T-helper 1 cell (primary cell): Measurements from ENCODE around the gene PIP5KL1.
"Not testable (repeated sequence)": the region's sequence is repeated elsewhere in the genome, so short reads cannot be mapped to it uniquely, and the experiment has no call there.

Source experiments
- DNase-seq, 5 donors: peaks; one replicate each; pipeline ENCODE4 v3.0.0-alpha.2; 2012 to 2020

The PIP5KL1 gene

GRCh38 chr9:127892831-127893230 lies 37.7 kb downstream of the PIP5KL1 start:
- no peak for DNase-seq

DNA sequence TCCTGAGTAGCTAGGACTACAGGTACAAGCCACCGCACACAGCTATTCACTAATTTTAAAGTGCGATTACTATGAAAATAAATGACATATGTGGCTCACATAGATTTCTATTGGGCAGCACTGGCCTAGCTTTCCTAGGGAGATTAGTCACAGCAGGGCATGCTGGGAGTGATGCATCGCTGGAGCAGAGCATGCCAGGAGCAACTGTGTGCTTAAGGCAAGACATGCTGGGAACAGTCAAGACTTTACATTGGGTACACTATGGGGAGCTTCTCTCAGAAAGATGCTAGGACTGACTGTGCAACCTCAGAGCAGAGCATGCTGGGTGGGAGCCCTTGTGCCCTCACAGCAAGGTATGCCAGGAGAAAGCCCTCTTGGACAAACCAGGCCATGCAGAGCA lies 40.5 kb downstream of the PIP5KL1 start:
- no peak for DNase-seq

DNA sequence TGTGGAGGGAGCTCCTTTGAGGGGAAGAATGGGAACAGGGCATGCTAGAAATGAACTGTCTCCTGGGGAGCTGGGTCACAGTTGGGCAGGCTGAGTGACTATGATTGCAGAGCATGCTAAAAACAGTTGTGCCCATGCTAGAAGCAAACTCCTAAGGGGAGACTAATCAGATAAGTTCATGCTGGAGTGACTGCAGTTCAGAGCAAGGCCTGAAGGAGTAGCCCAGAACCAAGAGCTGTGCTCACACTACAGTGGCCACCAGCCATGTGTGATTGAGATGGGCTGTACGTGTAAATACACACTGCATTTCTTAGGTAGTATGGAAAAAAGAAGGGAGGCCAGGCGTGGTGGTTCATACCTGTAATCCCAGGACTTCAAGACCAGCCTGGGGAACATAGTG lies 42.8 kb downstream of the PIP5KL1 start:
- no peak for DNase-seq

DNA sequence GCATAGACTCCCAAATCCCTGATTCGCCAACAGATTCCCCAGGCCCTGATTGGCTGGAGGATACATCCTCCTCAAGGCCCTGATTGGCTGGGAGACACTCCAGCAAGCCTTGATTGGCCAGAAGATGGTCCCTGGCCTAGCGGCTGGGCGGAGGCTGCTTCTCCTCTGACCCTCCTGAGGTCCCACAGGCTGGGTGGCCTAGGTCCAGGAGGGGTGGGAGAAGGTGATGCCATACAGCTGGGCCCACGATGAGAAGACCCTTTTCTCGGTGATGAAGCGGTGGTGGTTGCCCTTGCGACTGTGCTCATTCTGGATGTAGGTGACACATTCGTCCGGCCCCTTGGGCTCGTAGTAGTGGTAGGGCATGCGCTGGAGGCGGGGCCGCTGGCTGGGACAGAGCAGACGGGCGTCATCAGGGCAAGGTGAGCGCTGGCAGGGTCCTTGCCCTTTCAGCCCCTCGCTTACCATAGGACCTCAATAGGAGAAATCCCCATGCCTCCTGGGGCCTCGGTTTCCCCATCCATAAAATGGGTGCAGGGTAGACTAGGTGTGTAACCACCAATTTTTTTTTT lies 44.1 kb downstream of the PIP5KL1 start:
- DNase-seq = no peak

DNA sequence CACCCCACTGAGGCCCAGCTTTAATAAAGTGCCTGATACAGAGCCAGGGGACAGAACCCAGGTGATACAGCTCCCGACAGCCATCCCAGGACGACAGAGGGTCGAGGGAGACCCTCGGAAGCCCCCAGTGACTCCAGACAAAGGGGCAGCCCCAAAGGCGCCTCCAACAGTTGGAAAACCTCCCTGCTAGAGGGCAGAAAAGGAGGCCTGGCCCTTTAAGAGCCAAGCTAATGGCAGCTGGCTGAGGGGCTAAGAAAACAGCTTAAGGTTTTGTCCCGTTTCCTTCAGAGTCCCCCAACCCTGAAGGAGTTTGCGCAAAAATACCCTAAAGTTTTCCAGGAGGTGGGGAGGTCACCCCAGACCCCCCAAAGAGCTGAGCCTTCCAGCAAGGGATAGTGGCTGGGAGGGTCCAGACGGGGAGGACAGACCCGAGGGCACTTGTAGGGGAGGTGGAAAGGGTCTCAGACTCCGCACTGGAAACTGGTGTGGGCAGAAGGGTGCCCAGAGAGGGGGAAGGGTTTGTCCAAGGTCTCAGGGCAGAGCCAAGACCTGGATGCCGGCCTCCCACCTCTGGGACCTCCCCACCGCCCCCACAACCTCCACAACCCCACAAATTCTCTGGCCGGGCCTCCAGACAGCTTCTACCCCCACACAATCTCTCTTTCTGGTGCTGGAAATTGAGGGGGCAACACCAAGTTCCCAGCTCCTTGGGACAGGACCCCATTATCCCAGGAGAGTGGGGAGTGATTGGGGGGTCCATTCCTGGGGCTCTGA lies 44.9 kb downstream of the PIP5KL1 start:
- no peak for DNase-seq

GRCh38 chr9:127884976-127885490 lies 45.5 kb downstream of the PIP5KL1 start:
- no peak for DNase-seq

- no peak for DNase-seq
These were observed 46.1 kb downstream of the PIP5KL1 start for GRCh38 chr9:127884427-127884911.

- DNase-seq = no peak
These were observed 46.6 kb downstream of the PIP5KL1 start for GRCh38 chr9:127883959-127884358.

- DNase-seq = not testable (repeated sequence)
These were observed 48.9 kb downstream of the PIP5KL1 start for GRCh38 chr9:127881715-127882114.

DNA sequence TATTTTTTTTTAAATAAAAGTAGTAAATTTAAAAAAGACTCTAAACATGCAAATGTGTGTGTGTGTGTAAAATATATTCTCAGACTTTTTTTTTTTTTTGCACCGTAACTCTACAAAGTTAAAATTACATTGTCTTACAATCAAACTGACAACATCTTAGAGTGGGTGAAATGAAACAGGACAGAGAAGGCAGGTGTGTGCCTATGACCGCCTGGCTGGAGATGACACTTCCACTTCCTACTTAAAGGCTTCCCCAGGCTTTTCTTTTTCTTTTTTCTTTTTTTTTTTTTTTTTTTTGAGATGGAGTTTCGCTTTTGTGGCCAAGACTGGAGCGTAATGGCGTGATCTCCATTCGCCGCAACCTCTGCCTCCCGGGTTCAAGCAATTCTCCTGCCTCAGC lies 50.4 kb downstream of the PIP5KL1 start:
- no peak for DNase-seq

DNA sequence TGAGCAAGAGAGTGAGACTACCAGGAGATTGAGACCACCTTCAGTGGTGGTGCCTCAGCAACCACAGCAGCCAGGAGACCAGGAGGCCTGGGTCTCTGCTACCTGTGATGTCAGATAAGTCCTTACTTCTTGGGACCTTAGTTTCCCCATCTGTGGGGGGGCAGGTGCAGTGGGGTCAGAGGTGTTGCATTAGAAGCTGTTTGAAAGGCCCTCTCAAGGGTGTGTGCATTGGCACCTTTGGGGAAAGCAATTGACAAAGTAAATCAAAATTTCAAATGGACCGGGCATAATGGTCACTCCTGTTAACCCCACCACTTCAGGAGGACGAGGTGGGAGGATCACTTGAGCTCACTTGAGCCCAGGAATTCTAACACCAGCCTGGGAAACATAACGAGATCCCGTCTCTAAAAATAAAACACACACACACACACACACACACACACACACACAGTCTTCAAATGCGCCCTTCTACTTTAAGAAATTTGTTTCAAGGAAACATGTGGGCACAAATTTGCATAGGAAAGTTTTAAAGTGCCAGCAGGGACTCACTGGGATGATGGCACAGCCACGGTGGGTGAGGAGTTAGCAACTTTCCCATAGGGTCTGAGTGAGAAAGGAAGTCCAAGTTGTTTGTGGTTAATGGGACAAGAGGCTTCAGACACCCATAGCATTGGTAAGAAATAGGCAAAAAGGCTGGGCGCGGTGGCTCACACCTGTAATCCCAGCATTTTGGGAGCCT lies 51.8 kb downstream of the PIP5KL1 start:
- no peak for DNase-seq

DNA sequence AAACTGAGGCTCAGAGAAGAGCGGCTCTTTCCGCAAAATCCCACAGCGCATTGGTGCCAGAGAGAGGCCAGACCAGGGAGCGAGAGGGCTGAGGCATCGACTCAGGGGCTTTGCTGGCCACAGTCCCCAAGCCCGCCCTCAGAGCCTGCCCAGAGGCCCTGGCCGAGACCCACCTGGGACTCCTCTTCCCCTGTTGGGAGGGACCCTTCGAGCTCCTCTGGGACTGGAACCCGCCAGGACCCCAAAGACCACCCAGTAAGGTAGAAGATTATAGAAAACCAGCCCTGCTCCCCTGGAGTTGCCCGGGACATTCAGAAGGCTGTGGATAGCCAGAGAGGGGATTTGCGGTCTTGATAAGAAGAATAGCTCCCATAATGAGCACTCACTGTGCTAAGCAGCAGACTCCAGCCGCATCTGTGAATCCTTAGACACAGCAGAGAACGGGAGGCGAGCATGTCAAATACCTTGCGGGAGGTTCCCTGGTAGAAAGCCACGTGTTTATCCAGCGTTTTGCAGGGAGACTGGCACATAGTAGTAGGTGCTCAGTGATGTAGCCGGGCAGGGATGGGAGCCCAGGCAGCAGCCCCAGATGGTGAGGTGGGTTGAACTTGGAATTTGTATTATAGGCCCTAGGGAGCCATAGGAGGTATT lies 52.5 kb downstream of the PIP5KL1 start:
- DNase-seq = no peak

DNA sequence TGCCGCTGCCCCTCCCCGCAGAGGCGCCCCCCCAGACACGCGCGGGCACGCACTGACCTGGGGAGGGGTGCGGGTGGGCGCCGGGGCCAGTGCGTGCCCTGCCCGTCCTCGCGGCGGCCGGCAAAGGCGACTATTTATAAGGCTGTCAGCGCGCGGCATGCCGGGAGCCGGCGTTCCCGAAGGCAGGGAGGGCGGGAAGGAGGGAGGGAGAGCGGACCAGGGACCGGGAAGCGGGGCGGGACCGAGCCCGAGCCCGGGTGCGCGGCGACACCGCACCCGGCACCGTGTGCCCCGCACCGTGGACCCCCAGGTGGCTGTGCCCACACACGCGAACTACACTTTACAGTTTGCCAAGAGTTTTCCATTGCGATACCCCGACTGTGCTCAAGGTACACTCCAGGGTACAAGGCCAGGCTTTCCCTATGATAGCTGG lies 53.0 kb downstream of the PIP5KL1 start, which contains the start of gene AK1:
AK1 (minus strand) TSS at position 110 of the 433 bp plus-strand sequence. CDS start 3,058 bp downstream, outside the sequence.
- DNase-seq = no peak

- DNase-seq = no peak
These were observed 53.6 kb downstream of the PIP5KL1 start for GRCh38 chr9:127876764-127877562.

GRCh38 chr9:127876026-127876763 lies 54.4 kb downstream of the PIP5KL1 start:
- no peak for DNase-seq

- DNase-seq = no peak
These were observed 55.1 kb downstream of the PIP5KL1 start for GRCh38 chr9:127875306-127875966.

GRCh38 chr9:127874301-127875221 lies 56.0 kb downstream of the PIP5KL1 start:
- DNase-seq = no peak

DNA sequence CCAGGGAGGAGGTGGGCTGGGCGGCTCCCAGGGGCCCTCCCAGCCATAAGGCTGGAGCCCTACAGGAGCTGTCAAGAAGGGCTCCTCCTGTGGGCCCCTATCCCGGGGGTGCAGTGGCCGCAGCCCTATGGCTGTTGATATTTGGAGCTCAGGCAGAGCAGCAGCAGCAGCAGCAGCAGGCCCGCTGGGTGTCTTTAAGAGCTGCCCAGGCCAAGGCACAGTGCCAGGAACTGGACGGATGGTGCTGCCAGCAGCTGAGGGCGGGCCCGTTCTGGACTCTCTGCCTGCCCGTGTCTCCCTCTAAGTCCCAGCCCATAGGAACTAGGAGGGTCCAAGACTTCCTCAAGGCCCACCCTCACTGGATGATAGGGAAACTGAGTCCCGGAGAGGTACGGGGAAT lies 56.7 kb downstream of the PIP5KL1 start:
- DNase-seq = no peak

DNA sequence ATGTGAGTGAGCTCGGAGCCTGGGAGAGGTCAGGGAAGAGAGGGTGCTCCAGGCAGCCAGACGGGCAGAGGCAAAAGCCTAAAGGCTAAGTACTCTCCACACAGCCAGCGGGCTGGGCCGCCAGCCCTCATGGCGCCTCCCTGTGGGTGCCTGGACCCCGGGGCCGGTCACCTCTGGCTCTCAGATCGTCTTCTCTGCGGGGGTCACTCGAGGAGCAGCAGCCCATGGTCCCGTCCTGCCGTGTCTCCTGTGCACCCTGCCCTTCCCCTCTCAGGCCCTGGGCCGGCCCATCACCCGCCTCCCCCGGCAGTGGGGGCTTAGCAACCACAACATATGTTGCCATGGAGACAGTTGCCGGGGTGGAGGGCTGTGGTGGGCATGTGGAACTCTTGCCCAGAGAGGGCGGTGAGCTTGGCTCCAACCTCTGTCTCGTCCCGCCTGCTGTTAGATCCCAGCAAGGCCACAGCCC lies 57.3 kb downstream of the PIP5KL1 start:
- no peak for DNase-seq
